Ureter (tissue), 1 donor: ENCODE data around the gene OCRL. TPM values are rescaled to one million over a fixed set of nuclear protein-coding genes. Genes with fewer than 3 reads are reported as not detected.

Experiments used
- DNase-seq: peaks from one replicate; pipeline ENCODE4 v3.0.0-alpha.2; 2020; ENCODE audit warnings: low spot score
- total RNA-seq: library from RNA; stranded (reverse); gene quantifications from one replicate; pipeline ENCODE4 v1.2.4, GENCODE V29; 2023
- donor health status: DM: yes; HTN: yes; CAD: no.

OCRL gene
- 43.6 TPM for total RNA-seq

GRCh38 chrX:129540068-129540653, at the start of gene OCRL:
Gene OCRL (plus strand): TSS chrX:129540259. CDS start chrX:129540440, 181 bp downstream.
- DNase-seq = peak; percentile 66

DNA sequence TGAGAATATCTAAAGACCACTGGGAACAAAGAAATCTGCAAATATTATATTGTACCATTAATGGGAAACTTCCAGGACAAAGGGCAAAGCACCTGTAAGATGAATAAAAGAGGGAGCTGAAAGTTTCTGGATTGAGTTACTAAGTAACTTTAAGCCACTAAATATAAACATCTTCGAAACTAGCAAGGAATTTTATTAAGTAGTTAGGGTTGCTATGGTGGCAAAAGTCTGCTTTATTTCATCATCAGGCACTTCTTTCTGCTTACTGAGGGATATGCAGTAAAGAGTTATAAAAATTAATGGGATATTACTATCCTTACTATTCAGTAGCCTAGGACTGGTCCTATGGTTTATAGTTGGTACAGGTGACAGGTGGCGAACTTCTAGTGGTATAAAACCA, 49.7 kb upstream of the OCRL start:
- DNase-seq = no peak

GRCh38 chrX:129493643-129494042, 46.4 kb upstream of the OCRL start:
- DNase-seq = no peak

GRCh38 chrX:129494887-129495286, 45.2 kb upstream of the OCRL start:
- DNase-seq = no peak

DNA sequence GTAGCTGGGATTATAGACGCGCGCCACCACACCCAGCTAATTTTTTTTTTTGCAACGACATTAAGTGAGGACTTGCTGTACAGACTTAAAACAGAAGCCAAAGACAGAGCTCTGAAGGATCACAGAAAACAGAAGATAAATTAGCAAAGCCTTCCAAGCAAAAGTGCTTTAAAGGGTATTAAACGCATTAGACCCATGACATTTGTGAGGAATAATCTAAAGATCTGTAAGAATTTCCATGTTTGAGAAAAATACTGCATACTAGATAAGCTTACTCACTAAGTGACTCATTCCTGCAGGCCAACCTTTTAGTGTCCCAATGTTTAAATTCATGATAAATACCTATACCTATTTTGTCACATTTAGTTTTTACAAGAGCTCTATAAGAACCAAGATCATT, 44.2 kb upstream of the OCRL start:
- DNase-seq = no peak

GRCh38 chrX:129496625-129497024, 43.4 kb upstream of the OCRL start:
- DNase-seq = no peak

- DNase-seq = no peak
These were observed 42.8 kb upstream of the OCRL start for GRCh38 chrX:129497146-129497843.

- no peak for DNase-seq
These were observed 29.7 kb upstream of the OCRL start for GRCh38 chrX:129510331-129510730.

GRCh38 chrX:129511689-129512088, 28.4 kb upstream of the OCRL start:
- no peak for DNase-seq

DNA sequence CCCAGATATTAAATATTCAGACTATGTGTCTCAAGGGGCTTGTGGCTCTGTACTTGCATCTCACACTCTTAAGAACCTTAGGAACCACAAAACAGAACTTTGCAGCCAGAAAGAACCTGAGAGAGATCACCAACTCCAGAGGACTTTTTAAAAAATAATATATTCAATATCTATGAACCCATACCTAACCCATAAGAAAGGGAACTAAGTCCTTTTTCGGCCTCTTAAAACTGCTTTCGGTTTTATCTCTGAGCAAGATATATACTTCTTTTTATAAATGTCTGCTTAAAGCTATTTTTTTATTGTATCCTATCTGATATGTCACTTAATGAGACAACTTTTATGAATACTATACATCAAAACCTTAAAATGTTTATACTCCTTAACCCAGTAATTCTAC, 27.6 kb upstream of the OCRL start:
- no peak for DNase-seq

- no peak for DNase-seq
These were observed 23.7 kb upstream of the OCRL start for GRCh38 chrX:129516402-129516801.

- no peak for DNase-seq
These were observed 19.9 kb upstream of the OCRL start for GRCh38 chrX:129520151-129520550.

GRCh38 chrX:129522184-129523078, 17.6 kb upstream of the OCRL start:
- DNase-seq = peak; percentile 55

GRCh38 chrX:129523079-129523911, 16.8 kb upstream of the OCRL start, which contains the start of gene SMARCA1:
Gene SMARCA1 (minus strand): TSS chrX:129523490. CDS start chrX:129523370, 120 bp downstream.
- peak; percentile 53 for DNase-seq

GRCh38 chrX:129524250-129524850, 15.7 kb upstream of the OCRL start:
- DNase-seq = no peak

DNA sequence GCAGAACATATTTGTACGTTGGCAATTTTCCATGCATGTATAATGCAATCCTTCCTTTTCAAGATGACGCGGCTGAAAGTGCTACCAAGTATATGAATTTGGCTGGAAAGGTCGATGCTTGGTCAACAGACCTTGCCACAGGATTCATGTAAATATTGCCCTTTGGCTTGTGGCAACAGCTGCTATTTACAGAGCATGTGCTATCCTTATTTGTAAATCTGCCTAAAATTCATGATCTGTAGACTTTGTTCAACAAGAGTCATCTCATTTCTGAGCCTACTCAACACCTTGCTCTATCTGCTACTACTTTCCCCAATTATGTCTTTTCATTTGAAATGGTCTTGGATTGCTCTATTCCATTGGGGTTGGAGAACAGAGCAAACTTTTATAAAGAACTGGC, 14.9 kb upstream of the OCRL start:
- DNase-seq = no peak

DNA sequence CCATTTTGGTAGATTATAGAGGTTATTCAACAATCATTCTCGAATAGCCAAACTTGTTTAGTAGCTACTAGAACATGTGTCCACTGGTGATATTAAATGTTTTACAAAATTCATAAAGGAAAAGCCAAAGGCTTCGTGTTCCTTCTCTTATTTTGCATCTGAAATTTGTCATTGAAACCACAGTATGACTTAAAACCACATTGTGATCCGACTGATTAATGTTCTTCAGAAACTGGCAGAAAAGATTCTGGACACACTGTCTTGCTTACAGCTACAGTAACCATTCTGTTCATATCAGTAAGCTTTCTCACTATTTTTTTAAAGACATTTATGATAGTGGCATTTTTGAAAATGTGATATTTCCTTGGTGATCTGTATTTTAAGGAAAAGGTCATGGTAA, 14.2 kb upstream of the OCRL start:
- no peak for DNase-seq

- no peak for DNase-seq
These were observed 10.3 kb upstream of the OCRL start for GRCh38 chrX:129529685-129530281.

DNA sequence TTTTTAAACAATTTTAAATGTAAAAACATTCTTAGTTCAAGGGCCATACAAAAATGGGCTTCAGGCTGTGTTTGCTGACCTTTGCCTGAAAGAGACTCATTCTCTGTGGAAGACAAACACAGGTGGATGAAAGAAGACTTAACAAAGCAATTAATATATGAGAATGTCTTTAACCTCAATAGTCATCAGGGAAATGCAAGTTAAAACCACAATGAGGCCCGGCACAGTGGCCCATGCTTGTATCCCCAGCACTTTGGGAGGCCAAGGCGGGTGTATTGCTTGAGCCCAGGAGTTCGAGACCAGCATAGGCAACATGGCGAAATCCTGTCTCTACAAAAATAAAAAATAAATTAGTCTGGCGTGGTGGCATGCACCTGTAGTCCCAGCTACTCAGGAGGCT, 9.6 kb upstream of the OCRL start:
- DNase-seq = no peak

GRCh38 chrX:129531132-129531531, 8.9 kb upstream of the OCRL start:
- no peak for DNase-seq
